Stimulated activated CD4-positive, alpha-beta T cell treated with anti-CD3 and anti-CD28 coated beads, Interleukin-12 subunit alpha, Interleukin-12 subunit beta, amount 100 ng/mL, for 4 hours (primary cell): ENCODE measurements around the gene PSMG4.

Experiments
- DNase-seq: peaks from one replicate; pipeline ENCODE4 v3.0.0-alpha.2; 2020

PSMG4 gene

DNA sequence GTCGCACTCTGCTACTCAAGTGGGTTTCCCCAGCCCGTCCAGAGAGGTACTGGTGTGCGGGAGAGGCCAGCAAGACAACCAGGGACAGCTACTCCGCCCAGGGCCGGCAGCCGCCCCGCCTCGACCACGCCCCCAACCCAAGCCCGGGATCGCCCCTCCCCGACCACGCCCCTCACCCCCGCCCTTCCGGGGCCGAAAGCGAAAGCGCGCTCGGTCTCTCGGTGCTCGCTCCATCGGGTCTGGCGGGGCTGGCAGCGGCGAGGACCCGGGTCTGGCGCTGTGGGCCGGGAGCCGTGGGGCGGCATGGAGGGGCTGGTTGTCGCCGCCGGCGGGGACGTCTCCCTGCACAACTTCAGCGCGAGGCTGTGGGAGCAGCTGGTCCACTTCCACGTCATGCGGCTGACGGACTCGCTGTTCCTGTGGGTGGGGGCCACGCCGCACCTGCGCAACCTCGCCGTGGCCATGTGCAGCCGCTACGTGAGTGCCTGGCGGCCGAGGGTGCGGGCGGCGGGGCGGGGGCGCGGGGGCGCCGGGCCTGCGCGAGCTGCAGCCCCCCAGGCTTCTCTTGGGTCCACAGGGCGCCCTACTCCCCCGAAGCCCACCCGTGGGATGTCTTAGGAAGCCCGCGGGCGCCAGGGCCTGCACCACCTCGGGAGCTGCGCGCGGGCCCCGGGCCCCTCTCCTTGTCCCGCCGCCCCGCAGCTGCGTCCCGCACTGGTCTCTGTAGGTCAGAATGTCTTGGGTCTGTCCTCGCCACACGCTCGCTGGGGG lies at the start of gene PSMG4:
Gene PSMG4, plus strand, starts transcription at position 228 of the 771 bp plus-strand sequence. Its CDS starts 76 bp downstream, at position 304.
- peak; percentile 97 for DNase-seq

- peak; percentile 53 for DNase-seq
Observed at GRCh38 chr6:3209114-3210023, 49.4 kb upstream of the PSMG4 start.

DNA sequence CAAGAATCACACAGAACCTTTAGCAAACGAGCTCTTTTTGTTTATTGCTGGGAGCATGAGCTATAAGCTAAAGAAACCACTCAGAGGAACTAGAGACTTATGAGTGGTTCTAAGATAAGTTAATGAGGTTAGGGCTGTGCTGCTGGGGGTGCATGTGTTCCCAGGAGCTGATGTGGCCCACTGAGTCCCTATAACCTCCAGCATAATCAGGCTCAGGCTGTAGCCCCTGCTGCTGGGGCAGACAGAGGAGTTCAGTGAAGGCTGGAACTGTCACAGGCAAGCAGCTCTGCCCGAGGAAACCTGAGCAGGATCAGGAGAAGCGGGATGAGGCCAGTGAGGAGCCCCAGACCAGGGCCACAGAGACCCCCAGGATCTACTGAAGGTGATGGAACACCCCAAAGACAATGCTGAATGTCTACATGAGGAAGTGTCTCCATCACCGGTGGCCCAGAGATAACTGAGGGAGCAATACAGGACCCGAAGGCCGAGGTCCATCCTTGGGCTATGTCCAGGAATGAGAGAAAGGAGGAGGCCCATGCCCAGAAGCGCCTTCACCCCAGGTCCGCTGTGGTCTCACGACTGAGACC lies 48.6 kb upstream of the PSMG4 start:
- no peak for DNase-seq

DNA sequence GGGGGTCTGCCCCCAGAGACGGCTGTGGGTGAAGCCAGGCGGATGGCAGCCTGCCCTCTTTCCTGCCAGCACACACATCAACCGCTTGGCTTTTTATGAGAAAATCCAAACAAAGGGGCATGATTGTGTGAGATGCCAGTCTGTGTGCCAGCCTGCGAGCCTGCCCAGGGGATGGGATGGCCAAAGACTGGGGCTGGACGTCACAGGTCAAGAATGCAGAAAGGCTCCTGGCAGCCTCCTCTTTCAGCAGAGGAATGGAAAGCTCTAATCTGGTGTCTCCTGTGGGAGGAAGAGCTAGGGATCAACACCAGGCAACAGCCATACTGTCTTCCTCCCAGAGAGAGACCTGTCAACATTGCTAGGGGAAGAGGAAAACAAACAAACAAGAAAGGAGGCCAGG lies 47.1 kb upstream of the PSMG4 start:
- no peak for DNase-seq

GRCh38 chr6:3212261-3212660 lies 46.5 kb upstream of the PSMG4 start:
- DNase-seq: no peak

- no peak for DNase-seq
Observed at GRCh38 chr6:3213334-3213695, 45.4 kb upstream of the PSMG4 start.

- no peak for DNase-seq
Observed at GRCh38 chr6:3214898-3215297, 43.8 kb upstream of the PSMG4 start.

- no peak for DNase-seq
Observed at GRCh38 chr6:3217286-3217685, 41.5 kb upstream of the PSMG4 start.

GRCh38 chr6:3218266-3218665 lies 40.5 kb upstream of the PSMG4 start:
- no peak for DNase-seq

- DNase-seq: no peak
Observed at GRCh38 chr6:3220366-3220765, 38.4 kb upstream of the PSMG4 start.

GRCh38 chr6:3221578-3221977 lies 37.2 kb upstream of the PSMG4 start:
- DNase-seq: no peak

DNA sequence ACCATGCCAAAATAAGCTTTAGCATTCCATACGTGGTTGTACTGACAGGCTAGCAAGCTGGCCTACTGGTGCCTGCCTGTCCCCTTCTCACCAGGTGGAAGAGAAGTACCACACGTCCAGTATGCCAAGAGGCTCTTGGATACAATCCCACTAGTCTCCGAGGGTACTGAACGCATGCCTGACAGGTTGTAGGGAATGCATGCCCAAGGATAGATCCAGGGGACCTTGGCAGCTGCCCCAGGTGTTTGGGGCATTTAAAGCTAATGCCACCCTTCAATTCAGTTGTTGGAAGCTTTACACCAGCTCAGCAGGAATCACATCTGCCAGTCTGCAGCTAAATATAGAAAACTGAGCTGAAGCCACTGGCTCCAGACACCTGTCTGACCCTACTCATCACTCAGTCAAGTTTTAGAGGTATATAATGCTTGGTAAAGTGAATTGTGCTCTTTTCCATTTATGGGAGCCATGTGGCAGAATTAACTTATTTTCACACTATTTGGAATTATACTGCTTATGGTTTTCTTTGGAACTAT lies 36.2 kb upstream of the PSMG4 start:
- no peak for DNase-seq

- no peak for DNase-seq
Observed at GRCh38 chr6:3226042-3226441, 32.7 kb upstream of the PSMG4 start.

DNA sequence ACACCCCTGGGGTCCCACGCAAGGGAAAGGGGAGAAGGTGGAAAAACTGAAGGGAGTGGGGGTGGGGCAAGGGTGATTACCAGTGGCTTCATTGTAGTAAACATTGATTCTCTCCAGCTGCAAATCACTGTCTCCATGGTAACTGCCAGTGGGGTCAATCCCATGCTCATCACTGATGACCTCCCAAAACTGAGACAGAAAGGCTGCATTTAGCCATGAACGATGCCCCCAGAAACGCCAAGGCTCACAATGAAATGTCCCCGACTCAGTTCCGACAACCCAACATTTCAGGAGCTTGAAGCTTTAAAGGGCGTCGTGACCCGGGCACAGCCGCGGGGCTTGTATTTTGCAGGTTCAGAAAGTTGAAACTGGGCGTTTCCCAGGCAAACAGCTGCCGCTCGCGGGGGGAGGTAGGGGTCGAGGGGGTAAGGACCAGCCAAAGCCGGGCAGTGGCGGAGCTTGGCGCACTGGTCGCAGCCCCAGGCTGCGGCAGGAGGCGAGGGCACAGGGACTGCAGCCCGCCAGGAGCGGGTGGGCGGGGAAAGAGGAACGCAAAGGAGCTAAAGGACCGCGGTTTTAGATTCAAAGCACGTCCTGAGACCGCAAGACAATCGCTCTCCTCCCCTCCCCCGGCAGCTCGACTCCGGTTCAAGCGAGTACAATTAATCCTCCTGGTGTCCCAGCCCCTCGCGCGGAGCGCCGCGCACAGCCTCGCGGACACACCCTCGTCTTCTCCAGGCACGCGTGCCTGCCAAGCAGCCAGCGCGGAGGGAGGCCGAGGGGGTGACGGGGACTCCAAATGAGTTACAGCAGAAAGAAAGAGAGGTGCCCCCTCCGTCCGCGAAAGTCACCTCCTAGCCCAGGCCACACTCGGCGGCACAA lies 32.0 kb upstream of the PSMG4 start:
- no peak for DNase-seq

DNA sequence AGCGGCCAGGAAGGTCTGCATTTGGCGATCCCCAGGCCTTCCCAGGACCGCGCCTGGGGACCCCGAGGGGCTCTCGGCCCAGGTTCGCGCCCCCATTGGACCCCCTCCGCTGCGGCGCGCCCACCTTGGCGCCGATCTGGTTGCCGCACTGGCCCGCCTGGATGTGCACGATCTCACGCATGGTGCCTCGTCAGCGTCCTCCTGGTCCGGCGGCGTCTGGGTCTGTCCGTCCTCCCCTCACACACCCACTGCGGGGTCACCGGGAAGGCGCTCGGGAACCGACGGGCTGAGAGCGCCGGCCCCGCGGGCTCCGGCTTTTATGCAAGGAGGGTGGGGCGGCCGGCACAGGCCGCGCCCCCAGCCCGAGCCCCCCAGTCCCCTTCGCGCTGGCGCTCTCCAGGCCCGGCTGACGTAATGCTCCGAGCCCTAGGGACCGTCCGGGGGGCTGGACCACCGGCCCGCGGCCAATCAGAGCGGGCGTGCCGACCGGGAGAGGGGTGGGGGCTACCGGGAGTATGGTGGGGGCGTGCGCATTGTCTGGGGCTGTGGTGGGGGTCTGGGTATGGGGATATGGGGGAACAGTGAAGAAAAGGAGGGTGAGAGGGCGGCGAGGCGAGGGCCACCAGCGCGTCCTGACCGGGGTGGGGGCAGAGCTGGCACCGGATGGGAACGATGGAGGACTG lies 31.2 kb upstream of the PSMG4 start, which contains the start of gene TUBB2B:
Gene TUBB2B, minus strand, starts transcription at position 291 of the 683 bp plus-strand sequence. Its CDS starts 110 bp downstream, at position 181.
- no peak for DNase-seq

DNA sequence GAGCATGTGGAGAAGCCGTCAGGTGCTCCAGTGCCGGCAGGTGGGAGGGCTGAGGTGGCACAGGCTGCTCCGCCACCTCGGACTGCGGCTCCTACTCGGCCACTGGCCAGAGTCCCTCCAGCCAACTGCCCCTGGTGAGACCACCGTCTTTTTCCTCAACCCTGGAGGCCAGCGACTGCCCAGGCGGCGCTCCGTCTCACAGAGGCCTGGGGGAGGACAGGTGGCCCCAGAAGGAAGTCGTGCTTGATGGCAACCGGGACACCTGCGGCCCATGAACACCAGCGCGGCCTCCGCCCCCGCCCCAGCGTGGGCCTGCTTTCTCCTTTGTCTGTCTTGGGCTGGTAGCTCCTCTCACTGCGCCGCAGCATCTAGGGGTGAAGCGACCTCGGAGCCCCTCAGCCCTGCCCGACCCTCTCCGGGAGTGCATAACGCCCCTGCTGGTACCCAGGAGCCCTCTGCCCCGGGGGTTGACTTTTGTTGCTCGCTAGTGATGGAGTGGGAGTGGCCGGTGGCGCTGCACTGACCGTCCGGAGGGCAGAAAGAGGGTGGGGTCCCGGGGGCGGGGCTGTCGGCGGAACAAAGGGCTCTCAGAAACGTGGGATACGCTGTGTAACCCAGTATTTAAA lies 30.6 kb upstream of the PSMG4 start:
- DNase-seq: no peak

DNA sequence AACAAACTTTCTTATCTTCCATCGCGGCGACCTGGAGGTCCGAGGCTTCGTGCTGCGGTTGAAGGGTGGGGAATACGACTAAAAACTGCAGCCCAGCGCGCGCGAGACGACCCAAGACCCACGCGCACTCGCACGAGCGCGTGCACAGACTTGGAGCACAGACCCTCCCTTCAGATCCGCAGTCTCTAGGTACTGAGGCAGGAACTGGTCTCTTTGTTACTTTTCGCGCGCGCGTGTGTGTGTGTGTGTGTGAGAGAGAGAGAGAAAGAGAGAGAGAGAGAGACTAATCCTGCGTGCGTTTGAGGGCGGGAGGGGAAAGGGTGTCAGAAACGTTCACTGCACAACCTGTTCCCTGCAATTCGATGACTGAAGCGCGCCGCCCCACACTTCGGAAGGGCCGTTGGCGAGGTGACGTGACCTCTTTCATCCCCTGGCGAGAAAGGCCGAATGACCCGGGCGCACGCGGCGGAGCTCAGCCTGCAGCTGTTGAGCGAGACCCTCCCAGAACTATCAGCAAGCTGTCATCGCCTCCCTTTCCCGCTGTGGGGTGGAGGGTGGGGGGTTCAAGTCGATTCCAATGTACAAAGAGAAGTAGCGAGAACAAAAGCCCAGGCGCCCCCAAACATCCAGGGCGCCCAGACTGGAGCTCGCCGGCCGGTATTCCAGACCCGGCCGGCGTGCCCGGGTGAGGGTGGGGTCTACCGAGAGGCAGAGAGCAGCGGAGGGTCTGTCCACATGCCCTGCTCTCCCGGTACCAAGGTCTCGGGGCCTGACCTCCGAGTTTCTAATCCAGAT lies 29.8 kb upstream of the PSMG4 start:
- DNase-seq: no peak

DNA sequence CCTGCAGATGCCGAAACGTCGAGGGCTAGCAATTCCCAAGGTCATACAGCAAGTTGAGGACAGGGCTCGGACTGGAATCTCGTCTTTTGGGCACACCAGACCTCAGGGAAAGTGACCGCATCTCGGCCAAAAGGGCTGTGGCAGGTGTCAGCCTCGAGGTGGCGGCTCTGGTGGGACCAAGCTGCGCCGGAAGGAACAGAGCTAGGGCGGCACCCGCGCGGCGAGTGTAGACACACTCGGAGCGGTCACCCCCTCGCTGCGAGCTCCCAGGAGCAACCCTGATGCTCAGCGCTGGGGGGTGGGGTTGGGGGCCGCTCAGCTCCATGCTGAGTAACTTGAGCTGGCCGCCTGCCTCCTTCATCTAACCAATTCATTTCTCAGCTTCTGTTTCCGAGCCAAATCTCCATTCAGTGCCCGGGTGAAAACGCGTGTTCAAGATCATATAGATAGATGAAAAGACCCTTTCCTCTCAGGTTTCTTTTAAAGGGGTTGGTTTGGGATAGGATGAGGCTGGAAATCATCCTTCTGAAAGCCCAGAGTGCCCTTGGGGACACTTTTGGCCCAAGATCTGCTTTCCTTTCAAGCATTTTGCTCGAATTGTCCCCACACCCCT lies 29.1 kb upstream of the PSMG4 start:
- no peak for DNase-seq

GRCh38 chr6:3230256-3230882 lies 28.4 kb upstream of the PSMG4 start:
- DNase-seq: no peak
